B cell (primary cell): ENCODE results near the gene ARHGEF10L. TPM values are rescaled to one million over a fixed set of nuclear protein-coding genes. Genes with fewer than 3 reads are reported as not detected.

ENCODE experiments used
- ATAC-seq: fragments of 200-7000 bp; cut with Tn5 transposase; one replicate; pipeline ENCODE4 v1.10.0; 2021; ENCODE audit warnings: low read depth, mild to moderate bottlenecking, moderate number of reproducible peaks, moderate library complexity
- CTCF ChIA-PET: fragments of 350-600 bp; sonication (Branson Sonifier 250); formaldehyde crosslinking; loops from one replicate; lab custom pipeline; 2021; ENCODE audit warnings: antibody characterized with exemption, inconsistent platforms; lab: Charles Lee
- POLR2A ChIA-PET: fragments of 350-600 bp; sonication (Branson Sonifier 250); formaldehyde crosslinking; loops from one replicate; lab custom pipeline; 2021; ENCODE audit warnings: antibody characterized with exemption; lab: Charles Lee
- DNase-seq: peaks from one replicate; pipeline ENCODE4 v3.0.0; 2013
- H2AFZ ChIP-seq: 2 replicates; pipeline ENCODE4 v1.6.1; 2012; ENCODE audit warnings: mild to moderate bottlenecking, low read depth, low read length; ENCODE audit not compliant: insufficient read depth, poor library complexity, severe bottlenecking
- H3K27ac ChIP-seq, 2 donors: 1 replicate in 1 of 2; 2 replicates in 1 of 2; pipeline ENCODE4 v1.5.1; 2012 to 2013; ENCODE audit warnings: low read length in 2 of 2, mild to moderate bottlenecking in 2 of 2, moderate library complexity in 1 of 2
- H3K27me3 ChIP-seq, 4 experiments: fragments of 200-600 bp in 1 of 4; sonication (generic) in 1 of 4; replicated peaks in 1 of 4; 1 replicate in 2 of 4; 2 replicates in 2 of 4; pipeline versions ENCODE4 v1.6.1 to v1.7.0; 2013 to 2016; ENCODE audit warnings: low read length in 3 of 4, mild to moderate bottlenecking in 2 of 4, mixed read lengths in 1 of 4, moderate library complexity in 1 of 4; ENCODE audit not compliant: insufficient read depth in 4 of 4, control insufficient read depth in 3 of 4; ENCODE audit errors: control extremely low read depth in 1 of 4
- H3K36me3 ChIP-seq, 2 experiments: replicated peaks in 1 of 2; 1 replicate in 1 of 2; 2 replicates in 1 of 2; pipeline versions ENCODE4 v1.6.1 to v1.7.1; 2013; ENCODE audit warnings: low read length in 1 of 2; ENCODE audit not compliant: insufficient read depth in 2 of 2, control insufficient read depth in 1 of 2; ENCODE audit errors: control extremely low read depth in 1 of 2, extremely low read depth in 1 of 2
- H3K4me1 ChIP-seq, 2 donors: fragments of 200-600 bp in 1 of 2; sonication (generic) in 1 of 2; 1 replicate in 1 of 2; 2 replicates in 1 of 2; pipeline versions ENCODE4 v1.5.1 to v1.6.1; 2013 to 2017; ENCODE audit warnings: low read length in 2 of 2; ENCODE audit not compliant: control insufficient read depth in 2 of 2, insufficient read depth in 2 of 2
- H3K4me2 ChIP-seq: replicated peaks from 2 replicates; pipeline ENCODE3; 2012; ENCODE audit warnings: mild to moderate bottlenecking, low read depth, low read length; ENCODE audit not compliant: poor library complexity, severe bottlenecking
- H3K4me3 ChIP-seq, 5 experiments: fragments of 200-600 bp in 1 of 5; sonication (generic) in 1 of 5; 1 replicate in 3 of 5; 2 replicates in 2 of 5; pipeline versions ENCODE4 v1.5.1 to v1.7.0; 2011 to 2016; ENCODE audit warnings: low read length in 4 of 5, mild to moderate bottlenecking in 4 of 5, low read depth in 2 of 5, control low read depth in 1 of 5, moderate library complexity in 1 of 5; ENCODE audit not compliant: insufficient read depth in 1 of 5; ENCODE audit errors: control extremely low read depth in 1 of 5, extremely low read depth in 1 of 5
- H3K79me2 ChIP-seq: fragments of 200-600 bp; sonication (generic); one replicate; pipeline ENCODE4 v1.6.0; 2016; ENCODE audit warnings: low read length; ENCODE audit not compliant: control insufficient read depth, insufficient read depth
- H3K9ac ChIP-seq: fragments of 200-600 bp; sonication (generic); 2 replicates; pipeline ENCODE4 v1.6.1; 2017; ENCODE audit warnings: mild to moderate bottlenecking, low read length, moderate library complexity
- H3K9me3 ChIP-seq, 3 donors: one replicate each; pipeline versions ENCODE4 v1.6.1 to v1.7.1; 2013; ENCODE audit warnings: low read length in 2 of 3; ENCODE audit not compliant: control insufficient read depth in 2 of 3, insufficient read depth in 1 of 3; ENCODE audit errors: control extremely low read depth in 1 of 3
- H4K20me1 ChIP-seq: 2 replicates; pipeline ENCODE4 v1.6.0; 2012; ENCODE audit warnings: mild to moderate bottlenecking, low read length; ENCODE audit not compliant: insufficient read depth, control insufficient read depth, poor library complexity, severe bottlenecking
- H3K27ac Mint-ChIP-seq: one replicate; pipeline ENCODE4 v1.8.0; 2021; ENCODE audit warnings: mixed read lengths
- H3K27me3 Mint-ChIP-seq: one replicate; pipeline ENCODE4 v1.8.0; 2021; ENCODE audit warnings: mixed read lengths
- H3K4me1 Mint-ChIP-seq: one replicate; pipeline ENCODE4 v1.8.0; 2021; ENCODE audit warnings: mixed read lengths
- H3K4me3 Mint-ChIP-seq: one replicate; pipeline ENCODE4 v1.8.0; 2021; ENCODE audit warnings: mixed read lengths
- H3K9me3 Mint-ChIP-seq: one replicate; pipeline ENCODE4 v1.8.0; 2022; ENCODE audit warnings: mixed read lengths; ENCODE audit not compliant: insufficient read depth
- CTCF ChIP-seq: fragments of 200-600 bp; IDR thresholded peaks from one replicate; pipeline ENCODE4 v1.8.0; 2022; ENCODE audit warnings: antibody characterized with exemption, mild to moderate bottlenecking
- EZH2 ChIP-seq: IDR thresholded peaks from 2 replicates; pipeline ENCODE4 v1.6.1; 2012; ENCODE audit warnings: borderline replicate concordance, low read depth, mild to moderate bottlenecking, moderate library complexity, low read length; ENCODE audit not compliant: insufficient read depth, poor library complexity, severe bottlenecking
- WGBS: methylation state at CpG from one replicate; pipeline ENCODE4 v1.1.5; 2013; ENCODE audit warnings: missing lambda C conversion rate; ENCODE audit not compliant: insufficient coverage; 5-methylcytosine and 5-hydroxymethylcytosine counted together
- intact Hi-C: fragments of 100-400 bp; cut with micrococcal nuclease; formaldehyde crosslinking; loops from one replicate; pipeline ENCODE4 v1.10.0; 2022
- polyA plus RNA-seq: library from polyadenylated mRNA; depleted of rRNA; stranded (reverse); fragments of >200 nt; gene quantifications from 2 replicates; pipeline ENCODE4 v1.2.3, GENCODE V29; 2012
- total RNA-seq, 2 donors: library from RNA; stranded (reverse); fragments of 120-200 nt in 1 of 2; gene quantifications; 1 replicate in 1 of 2; 2 replicates in 1 of 2; pipeline versions ENCODE4 v1.2.3 to v1.2.4, GENCODE V29; 2013 to 2022

The ARHGEF10L gene
- total and polyA plus RNA-seq, 2 donors (not counting 1 experiment from before 2014, with no cell fraction given) = 2.0 to 4.9 TPM

GRCh38 chr1:17586172-17586964 is 46.9 kb downstream of the ARHGEF10L start:
- DNase-seq (no peak), ATAC-seq (no peak)
- no peak overlapping the region for H2AFZ ChIP-seq
- no peaks in the 10 kb centered on the region for H4K20me1 ChIP-seq
- CTCF ChIA-PET = no interaction called here
- no peaks in the 10 kb centered on the region for H3K4me1 ChIP-seq
- H3K4me3 Mint-ChIP-seq = no peak overlapping the region
- H3K27ac Mint-ChIP-seq = no peak overlapping the region
- no peak overlapping the region for H3K4me2 ChIP-seq
- no peak overlapping the region for H3K27ac ChIP-seq
- H3K4me3 ChIP-seq = no peak overlapping the region
- H3K9ac ChIP-seq = no peak overlapping the region
- peaks cover 12% of the 10 kb centered on the region for H3K27me3 Mint-ChIP-seq
- H3K9me3 ChIP-seq = peaks cover 0 to 4% (median 0%) of the 10 kb centered on the region in 3 donors
- H3K27me3 ChIP-seq = no peaks in the 10 kb centered on the region
- no peaks in the 10 kb centered on the region for H3K4me1 Mint-ChIP-seq
- TF ChIP-seq EZH2 (no peak), CTCF (no peak)
- H3K36me3 ChIP-seq = no peaks in the 10 kb centered on the region
- intact Hi-C loops = no loop called here
- no peaks in the 10 kb centered on the region for H3K9me3 Mint-ChIP-seq
- POLR2A ChIA-PET = no interaction called here
- 89% methylated on average over 10 of the region's 10 CpGs for WGBS
- no peaks in the 10 kb centered on the region for H3K79me2 ChIP-seq

DNA sequence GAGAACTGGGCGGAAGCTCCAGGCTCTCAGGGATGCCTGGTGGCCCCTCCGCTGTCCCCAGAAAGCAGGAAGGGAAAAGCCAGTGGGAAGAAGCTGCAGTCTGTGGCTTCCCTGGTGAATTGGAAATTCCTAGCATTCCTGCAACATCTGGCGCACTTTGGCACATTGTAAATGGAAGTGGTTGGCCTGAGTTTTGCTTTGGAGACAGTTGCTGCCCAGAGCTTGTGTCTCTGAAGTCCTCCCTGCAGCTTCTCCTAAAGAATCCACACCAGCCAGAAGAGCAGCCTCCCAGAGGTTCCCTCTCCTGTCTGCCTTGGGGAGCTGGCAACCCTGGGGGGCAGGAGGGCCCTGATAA is 48.2 kb downstream of the ARHGEF10L start:
- Histone ChIP-seq H3K79me2 (no peaks in the 10 kb centered on the region), H3K27me3 (no peaks in the 10 kb centered on the region), H4K20me1 (no peaks in the 10 kb centered on the region), H3K9ac (no peak overlapping the region), H3K9me3 (peaks cover 0 to 4% (median 0%) of the 10 kb centered on the region in 3 donors), H3K4me3 (no peak overlapping the region), H3K36me3 (no peaks in the 10 kb centered on the region), H3K27ac (no peak overlapping the region), H3K4me2 (no peak overlapping the region), H2AFZ (no peak overlapping the region), H3K4me1 (no peaks in the 10 kb centered on the region)
- H3K9me3 Mint-ChIP-seq = no peaks in the 10 kb centered on the region
- no peaks in the 10 kb centered on the region for H3K4me1 Mint-ChIP-seq
- WGBS = 97% methylated on average over 3 of the region's 3 CpGs
- CTCF ChIA-PET = no interaction called here
- no peak overlapping the region for H3K27ac Mint-ChIP-seq
- intact Hi-C loops = no loop called here
- no peak for TF ChIP-seq EZH2
- no peak for TF ChIP-seq CTCF
- DNase-seq = no peak
- ATAC-seq = no peak
- no peak overlapping the region for H3K4me3 Mint-ChIP-seq
- POLR2A ChIA-PET = no interaction called here
- peaks cover 12% of the 10 kb centered on the region for H3K27me3 Mint-ChIP-seq
